ENCODE data around the gene ZNF488.

The ZNF488 gene

DNA sequence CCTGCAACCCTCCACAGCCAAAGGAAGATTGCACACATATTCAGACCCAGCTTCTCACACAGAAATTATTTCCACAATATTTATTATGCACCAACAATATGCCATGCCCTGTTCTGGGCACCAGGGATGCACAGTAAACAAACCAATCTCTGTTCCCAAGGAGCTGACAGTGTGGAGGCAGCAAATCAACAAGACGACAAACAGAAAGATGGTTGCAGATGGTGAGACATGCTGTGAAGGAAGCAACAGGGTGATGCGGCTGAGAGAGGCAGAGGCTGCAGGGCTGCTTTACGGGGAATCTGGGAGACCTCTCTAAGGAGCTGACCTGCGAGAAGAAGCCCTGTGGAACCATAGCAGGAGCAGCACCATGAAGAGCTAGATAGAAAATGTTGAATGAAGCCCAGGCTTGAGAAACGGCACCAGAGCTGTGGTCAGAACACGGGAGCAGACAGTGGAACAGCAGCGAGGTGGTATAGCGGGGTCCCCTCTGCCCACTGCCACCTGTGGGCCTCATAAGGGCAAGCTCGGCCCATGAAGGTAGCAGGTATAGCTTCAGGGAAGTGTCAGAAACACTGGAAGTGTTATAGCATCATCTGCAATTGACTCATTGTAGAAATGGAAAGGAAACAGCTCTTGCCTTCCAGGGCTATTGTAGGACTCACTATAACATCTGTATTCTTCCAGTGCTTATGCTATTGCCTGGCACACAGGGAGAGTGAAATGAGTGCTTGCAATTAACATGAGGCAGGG lies 18.5 kb downstream of the ZNF488 start:
- no peak for DNase-seq

DNA sequence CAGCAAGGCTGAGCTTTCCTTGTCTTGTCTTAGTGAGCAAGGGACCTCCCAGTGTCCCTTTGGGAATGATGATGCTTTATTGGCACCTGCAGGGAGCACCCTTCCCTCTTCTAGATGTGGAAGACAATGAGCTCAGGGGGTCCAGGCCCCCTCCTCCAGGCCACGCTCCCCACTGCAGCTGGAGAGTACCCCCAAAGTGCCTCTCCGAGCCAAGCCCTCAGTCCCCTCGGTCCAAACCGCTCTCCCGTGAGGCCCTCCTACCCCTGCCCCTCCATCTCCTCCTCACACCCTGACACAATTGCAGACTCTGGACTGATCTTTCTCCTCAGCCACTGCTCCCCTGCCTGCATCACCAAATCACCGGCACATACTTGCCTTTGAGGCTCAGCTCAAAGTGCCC lies 19.2 kb downstream of the ZNF488 start:
- no peak for DNase-seq

DNA sequence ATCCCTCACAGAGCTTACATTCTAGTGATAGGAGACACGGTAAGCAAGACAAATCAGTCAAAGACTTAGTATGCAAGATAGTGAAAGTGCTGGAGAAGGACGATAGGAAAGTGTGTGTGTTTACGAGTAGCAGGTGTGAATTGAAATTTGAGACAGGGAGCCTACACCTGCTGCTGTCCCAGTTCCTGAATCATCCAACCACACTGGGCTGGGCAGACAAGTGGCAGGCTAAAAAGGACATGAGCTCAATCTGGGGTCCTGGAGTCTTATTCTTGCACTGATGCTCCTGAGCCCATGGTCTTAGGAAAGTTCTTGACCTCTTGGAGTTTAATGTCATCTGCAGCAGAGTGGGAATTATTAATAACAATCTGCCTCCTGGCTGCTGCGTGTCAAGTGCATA lies 19.7 kb downstream of the ZNF488 start:
- peak; percentile 40 for DNase-seq

DNA sequence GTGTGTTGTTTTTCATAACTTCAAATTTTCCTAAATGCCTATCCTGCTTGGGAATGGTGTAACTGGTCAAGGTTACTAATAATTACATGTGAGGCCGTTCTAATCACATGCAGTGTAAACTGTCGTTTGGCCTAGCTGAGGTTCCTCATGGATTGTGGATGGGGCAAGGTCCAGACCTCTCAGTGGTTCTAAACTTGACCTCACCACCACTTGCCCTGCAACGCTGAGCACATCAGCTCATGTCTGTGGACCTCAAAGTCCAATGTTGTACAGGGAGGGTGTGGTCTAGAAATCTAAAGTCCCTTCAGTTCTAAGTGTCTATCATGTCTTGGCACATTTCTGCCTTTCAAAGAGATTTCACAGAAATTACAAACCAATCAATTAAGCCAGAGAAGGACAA lies 20.3 kb downstream of the ZNF488 start:
- DNase-seq, result no peak

DNA sequence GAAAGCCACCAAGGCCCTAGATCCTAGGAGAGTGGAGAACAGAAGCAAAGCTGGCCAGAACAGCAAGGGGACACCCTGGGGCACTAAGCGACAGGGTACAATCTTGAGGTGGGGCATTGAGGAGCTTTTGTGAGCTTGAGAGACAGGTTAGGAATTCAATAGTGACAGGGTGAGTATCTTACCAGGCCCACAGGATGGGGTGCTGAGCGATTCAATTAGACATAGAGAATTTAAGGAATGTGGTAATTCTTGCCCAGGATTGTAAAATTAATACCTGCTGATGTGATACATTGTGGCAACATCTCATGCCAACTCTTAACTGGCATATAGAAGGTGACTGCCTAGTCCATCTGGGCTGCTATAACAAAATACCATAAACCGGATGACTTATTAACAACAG lies 21.9 kb downstream of the ZNF488 start:
- no peak for DNase-seq

DNA sequence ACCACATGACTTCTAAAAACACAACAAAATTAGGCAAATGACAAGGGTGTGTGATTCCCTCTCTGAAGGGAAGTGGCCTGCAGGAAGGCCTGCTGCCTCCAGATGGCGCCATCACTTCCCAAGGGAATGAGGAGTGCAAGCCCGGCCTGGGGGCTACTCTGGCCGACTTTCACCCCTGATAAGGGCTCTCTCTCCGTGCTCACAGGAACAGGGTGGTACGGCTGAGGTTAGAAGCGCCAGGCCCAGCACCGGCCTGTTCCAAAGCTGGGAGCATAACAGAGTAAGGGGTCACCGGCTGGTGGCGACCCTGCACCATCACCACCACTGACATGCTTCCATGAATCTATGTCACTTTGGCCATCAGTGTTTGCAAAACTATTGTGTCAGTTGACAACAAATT lies 22.8 kb downstream of the ZNF488 start:
- no peak for DNase-seq

DNA sequence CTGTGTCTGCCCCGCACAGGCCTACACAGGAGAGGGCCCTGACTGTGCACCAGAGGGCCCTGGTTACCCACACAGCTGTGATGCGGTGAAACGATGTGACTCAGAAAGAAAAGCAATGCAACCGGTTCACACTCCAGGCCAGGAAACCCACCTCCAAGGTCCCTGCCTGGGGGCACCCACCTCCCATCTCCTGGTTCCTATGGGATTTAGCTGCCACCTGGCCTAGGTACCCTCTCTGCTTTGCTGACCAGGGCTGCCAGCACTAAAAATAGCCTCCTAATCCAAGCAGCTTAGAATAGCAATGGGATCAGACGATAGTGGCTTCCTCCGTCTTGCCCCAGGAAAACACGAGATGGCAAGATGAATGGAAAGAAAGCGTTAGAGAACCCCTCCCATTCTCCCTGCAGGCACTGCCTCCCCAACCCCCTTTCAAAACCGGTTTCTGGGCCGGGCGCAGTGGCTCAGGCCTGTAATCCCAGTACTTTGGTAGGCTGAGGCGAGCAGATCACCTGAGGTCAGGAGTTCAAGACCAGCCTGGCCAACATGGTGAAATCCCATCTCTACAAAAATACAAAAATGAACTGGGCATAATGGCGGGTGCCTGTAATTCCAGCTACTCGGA lies 23.6 kb downstream of the ZNF488 start:
- no peak for DNase-seq

DNA sequence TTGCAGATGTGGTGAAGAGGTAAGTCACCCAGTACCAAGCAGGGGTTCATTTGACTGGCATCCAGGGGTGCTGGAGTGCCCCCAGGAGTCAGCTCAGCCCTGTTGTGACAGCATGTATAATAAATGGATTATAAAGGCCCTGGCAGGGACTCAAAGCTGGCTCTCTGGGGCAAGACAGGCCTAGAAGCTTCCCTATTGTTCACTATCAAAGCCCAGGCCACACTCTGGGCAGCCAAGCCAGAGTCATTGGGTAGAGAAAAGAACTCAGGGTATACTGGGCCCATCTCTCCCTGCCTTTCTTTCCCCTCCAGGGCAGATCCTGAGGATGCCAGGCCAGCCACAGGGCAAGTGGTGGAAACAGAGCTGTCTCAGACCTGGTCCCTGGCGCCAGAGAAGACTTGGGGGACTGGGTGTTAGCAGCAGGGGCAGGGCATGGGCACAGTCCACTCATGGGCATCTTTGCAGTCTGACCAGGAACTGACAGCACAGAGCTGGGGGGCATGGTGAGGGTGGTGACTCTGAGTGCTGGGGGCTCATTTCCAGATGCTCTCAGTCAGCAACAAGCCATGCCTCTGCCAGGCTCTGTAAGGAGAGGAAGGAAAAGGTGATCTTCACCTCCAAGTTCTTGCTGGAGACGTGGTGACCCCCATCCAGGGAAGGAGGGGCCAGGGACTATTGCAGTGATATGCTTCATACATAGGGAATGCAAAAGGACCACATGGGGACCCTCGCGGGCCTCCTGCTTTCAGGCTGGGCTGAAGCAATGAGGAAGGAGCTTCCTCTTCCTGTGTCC lies 24.3 kb downstream of the ZNF488 start:
- no peak for DNase-seq

DNA sequence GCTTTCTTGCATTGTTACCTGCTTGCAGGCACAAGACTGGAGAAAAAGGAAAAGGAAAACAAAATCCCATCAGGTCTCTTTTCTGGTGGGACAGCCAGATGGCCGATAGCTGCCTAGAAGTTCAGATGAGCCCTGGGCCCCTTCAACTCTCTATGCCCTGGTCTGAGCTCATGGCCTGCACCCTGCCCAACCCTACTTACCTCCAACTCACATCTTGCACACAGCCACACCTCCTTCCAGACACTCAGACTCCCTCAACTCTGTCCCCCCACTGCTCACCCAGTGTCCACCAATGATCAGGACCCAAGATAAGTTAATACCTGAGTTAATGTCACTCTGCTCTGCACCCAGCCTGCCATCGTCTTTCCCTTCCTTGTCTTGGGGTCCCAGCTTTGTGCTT lies 25.0 kb downstream of the ZNF488 start:
- no peak for DNase-seq

DNA sequence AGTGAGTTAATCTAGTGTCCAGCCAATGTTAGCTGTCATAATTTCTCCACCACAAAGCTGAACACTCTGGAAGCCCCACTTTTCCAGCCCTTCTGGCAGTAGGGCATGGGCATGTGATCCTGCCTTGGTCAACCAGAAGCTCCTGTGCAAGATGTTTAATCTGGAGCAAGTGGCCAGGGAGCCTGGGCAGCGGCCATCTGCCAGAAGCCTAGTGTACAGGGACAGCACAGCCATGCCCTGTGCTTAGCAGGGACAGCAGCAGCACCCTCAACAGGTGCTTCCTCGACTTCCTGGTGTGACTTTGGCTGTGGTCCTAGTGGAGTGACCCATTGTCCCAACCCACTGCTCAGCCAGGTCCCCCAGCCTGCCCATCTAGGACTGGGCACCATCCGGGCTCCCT lies 25.6 kb downstream of the ZNF488 start:
- DNase-seq, result no peak

DNA sequence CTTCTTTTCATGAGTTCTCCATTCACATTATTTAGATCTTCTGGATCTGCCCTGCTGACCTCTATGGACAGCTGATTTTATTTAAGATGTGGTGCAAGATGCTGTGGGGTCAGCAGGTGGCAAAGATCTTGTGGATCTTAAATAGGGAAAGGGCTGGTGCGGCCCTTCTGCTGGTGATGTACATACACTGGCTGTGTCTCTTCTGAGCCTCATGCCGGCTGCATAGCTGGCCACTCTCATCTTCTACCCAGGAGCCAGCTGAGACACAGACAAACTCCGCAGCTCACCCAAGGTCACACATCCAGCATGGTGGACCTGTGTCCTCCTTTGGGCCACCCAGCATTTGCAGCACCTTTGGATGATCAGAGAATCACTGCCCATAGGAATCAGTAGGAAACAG lies 26.2 kb downstream of the ZNF488 start:
- no peak for DNase-seq

DNA sequence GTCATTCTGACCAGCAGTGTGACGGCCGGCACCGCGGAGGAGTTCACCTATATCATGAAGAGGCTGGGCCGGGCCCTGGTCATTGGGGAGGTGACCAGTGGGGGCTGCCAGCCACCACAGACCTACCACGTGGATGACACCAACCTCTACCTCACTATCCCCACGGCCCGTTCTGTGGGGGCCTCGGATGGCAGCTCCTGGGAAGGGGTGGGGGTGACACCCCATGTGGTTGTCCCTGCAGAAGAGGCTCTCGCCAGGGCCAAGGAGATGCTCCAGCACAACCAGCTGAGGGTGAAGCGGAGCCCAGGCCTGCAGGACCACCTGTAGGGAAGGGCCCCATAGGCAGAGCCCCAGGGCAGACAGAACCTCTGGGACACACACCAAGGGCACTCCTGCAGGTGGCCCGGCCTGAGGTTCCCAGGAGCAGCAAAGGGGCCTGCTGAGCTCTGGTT lies 26.9 kb downstream of the ZNF488 start:
- DNase-seq, result no peak

DNA sequence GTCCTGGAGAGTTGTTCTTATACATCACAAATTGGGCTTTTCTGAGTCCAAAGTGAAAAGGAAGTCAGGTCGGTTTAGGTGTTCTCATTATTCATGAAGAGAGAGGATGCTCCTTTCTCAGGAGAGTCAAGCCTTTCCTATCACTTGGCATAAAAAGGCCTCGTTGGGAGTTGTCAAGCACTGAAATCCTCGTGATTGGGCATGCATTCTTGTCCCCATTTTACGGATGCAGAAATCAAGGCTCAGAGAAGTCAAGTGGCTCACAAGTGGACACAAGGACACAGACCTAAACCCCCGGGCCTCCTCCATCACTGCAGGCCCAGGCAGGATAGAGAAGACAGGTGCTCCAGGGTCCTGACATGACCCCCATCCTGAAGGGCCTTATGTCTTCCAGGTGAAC lies 27.4 kb downstream of the ZNF488 start:
- no peak for DNase-seq

DNA sequence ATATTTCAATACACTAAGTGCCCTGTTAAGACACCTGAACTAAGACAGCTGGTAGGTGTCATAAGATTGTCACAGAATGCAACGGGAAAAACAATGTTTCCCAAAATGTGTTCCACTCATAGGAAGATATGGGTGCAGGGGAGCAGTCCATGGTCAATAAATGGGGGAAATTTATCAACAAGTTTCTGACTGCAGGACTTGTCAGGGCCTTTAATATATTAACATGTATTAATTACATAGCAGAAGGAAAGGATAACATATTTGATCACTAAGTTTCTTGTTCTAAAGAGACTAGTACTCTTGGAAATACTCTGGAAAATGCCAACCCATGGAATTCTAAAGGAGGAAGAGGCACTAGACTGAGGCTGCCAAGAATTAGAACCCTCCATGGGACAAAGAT lies 29.2 kb downstream of the ZNF488 start:
- no peak for DNase-seq

DNA sequence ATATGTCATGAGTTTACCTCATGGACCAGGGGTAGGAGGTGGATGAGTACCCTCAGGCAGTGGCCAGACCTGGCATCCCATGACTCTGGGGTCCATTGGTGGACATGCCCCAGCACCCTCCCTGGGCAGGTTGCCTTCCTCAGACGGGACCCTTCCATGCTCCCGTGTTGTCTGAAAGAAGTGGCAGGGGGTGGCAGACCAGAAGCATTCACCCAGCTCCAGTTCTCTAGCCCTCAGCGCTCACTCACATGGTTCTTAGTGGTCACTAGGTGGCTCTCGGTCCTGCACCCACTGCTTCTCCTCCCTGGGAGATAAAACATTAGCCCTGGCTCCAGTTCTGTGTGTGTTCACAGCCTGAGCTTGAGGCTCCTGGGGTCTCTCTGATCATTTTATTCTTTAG lies 29.9 kb downstream of the ZNF488 start:
- no peak for DNase-seq

DNA sequence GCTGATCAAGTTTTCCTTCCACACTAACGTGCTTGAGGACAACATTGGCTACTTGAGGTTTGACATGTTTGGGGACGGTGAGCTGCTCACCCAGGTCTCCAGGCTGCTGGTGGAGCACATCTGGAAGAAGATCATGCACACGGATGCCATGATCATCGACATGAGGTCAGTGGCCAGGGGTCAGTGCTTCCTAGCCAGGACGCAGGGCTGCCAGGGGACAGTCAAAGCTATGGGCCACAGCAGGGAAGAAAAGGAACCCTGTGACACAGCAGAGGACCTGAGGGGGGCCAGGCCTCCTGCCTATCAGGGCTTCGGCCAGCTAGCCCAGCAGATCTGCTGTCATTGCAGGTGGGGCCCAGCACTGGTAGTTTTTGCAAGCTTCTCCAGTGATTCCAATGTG lies 30.7 kb downstream of the ZNF488 start:
- DNase-seq, result no peak

DNA sequence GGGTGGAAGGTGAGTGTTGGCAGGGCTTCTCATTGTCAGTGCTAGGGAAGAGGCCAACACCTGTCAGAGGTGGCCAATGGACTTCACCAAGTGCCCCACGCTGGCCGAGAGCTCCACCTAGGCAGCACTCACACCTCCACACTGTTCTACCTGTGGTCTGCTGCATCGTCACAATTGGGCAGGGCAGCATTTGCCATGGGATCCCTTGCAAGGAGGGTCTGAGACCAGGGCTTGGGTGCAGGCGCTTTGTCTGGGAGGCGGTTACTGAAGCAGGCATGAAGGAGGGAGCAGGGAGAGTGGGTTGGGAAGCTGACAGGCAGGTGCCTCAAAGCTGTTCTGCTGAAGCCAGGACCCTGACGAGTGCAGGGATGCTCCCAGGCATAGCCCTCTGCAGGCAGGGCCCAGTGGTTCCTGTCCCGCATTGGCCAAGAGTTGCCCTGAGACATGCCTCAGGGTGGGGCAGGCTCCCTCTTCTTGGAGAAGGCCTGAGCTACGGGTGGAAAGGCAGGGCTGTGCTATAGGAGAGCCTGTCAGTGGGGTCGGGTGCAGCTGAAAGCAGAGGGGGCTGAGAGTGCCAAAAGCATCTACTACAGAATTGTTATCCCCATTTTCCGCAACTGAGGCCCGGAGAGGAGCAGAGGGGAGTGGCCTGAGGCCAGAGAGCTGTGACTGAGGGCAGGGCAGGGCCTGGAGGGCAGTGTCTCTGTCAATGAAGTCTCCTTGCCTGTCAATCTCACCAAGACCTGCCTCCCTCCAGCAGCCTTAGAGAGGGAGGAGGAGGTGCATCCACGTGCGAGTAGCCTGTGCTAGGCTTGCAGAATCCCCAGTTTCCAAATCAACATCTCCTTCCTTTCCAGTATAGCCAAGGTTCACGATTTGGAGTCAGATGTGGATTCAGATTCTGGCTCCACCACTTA lies 31.9 kb downstream of the ZNF488 start:
- no peak for DNase-seq

DNA sequence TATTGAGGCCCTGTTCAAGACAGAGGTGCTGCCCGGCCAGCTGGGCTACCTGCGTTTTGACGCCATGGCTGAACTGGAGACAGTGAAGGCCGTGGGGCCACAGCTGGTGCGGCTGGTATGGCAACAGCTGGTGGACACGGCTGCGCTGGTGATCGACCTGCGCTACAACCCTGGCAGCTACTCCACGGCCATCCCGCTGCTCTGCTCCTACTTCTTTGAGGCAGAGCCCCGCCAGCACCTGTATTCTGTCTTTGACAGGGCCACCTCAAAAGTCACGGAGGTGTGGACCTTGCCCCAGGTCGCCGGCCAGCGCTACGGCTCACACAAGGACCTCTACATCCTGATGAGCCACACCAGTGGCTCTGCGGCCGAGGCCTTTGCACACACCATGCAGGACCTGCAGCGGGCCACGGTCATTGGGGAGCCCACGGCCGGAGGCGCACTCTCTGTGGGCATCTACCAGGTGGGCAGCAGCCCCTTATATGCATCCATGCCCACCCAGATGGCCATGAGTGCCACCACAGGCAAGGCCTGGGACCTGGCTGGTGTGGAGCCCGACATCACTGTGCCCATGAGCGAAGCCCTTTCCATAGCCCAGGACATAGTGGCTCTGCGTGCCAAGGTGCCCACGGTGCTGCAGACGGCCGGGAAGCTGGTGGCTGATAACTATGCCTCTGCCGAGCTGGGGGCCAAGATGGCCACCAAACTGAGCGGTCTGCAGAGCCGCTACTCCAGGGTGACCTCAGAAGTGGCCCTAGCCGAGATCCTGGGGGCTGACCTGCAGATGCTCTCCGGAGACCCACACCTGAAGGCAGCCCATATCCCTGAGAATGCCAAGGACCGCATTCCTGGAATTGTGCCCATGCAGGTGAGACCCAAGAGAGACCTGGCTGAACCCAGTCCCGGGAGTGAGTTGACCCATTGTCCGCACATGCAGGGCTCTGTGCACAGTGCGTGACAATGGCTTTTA lies 33.1 kb downstream of the ZNF488 start:
- no peak for DNase-seq

DNA sequence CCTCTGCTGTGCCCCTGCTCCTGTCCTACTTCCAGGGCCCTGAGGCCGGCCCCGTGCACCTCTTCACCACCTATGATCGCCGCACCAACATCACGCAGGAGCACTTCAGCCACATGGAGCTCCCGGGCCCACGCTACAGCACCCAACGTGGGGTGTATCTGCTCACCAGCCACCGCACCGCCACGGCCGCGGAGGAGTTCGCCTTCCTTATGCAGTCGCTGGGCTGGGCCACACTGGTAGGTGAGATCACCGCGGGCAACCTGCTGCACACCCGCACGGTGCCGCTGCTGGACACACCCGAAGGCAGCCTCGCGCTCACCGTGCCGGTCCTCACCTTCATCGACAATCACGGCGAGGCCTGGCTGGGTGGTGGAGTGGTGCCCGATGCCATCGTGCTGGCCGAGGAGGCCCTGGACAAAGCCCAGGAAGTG lies 34.1 kb downstream of the ZNF488 start:
- DNase-seq, result no peak

DNA sequence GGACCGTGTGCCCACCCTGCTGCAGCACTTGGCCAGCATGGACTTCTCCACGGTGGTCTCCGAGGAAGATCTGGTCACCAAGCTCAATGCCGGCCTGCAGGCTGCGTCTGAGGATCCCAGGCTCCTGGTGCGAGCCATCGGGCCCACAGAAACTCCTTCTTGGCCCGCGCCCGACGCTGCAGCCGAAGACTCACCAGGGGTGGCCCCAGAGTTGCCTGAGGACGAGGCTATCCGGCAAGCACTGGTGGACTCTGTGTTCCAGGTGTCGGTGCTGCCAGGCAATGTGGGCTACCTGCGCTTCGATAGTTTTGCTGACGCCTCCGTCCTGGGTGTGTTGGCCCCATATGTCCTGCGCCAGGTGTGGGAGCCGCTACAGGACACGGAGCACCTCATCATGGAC lies 34.6 kb downstream of the ZNF488 start:
- DNase-seq, result no peak

DNA sequence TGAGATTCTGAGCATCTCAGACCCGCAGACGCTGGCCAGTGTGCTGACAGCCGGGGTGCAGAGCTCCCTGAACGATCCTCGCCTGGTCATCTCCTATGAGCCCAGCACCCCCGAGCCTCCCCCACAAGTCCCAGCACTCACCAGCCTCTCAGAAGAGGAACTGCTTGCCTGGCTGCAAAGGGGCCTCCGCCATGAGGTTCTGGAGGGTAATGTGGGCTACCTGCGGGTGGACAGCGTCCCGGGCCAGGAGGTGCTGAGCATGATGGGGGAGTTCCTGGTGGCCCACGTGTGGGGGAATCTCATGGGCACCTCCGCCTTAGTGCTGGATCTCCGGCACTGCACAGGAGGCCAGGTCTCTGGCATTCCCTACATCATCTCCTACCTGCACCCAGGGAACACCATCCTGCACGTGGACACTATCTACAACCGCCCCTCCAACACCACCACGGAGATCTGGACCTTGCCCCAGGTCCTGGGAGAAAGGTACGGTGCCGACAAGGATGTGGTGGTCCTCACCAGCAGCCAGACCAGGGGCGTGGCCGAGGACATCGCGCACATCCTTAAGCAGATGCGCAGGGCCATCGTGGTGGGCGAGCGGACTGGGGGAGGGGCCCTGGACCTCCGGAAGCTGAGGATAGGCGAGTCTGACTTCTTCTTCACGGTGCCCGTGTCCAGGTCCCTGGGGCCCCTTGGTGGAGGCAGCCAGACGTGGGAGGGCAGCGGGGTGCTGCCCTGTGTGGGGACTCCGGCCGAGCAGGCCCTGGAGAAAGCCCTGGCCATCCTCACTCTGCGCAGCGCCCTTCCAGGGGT lies 35.2 kb downstream of the ZNF488 start:
- no peak for DNase-seq
